ENCODE measurements around the gene CFAP161. TPM values are rescaled to one million over a fixed set of nuclear protein-coding genes. Genes with fewer than 3 reads are reported as not detected.

The CFAP161 gene
- total RNA-seq, 4 donors from 2014 or later = not detected

- in situ Hi-C loops (cut with MboI; ENCODE audit: low pct_ligation_motif_present in 1 of 4, low pct_unique_long_range_greater_than_20kb in 1 of 4, low sequenced_read_pairs in 3 of 4) = no loop called here
- Histone ChIP-seq H3K36me3 (no peaks in the 10 kb centered on the region), H3K4me1 (peaks cover 0 to 3% (median 0%) of the 10 kb centered on the region in 4 donors), H3K9me3 (no peaks in the 10 kb centered on the region), H3K27ac (peak overlapping the region in 3 of 4 donors; percentile 35 to 59 (median 37)), H3K27me3 (peaks cover 3% of the 10 kb centered on the region), H3K4me3 (no peak overlapping the region)
- 80 to 100% methylated on average over 3 of the region's 3 CpGs for WGBS, 2 donors (ENCODE audit: low coverage in 1 of 2)
- no peak for DNase-seq
- TF ChIP-seq POLR2A (IDR thresholded peaks at IDR 0.05) (no peak), CTCF (IDR thresholded peaks at IDR 0.05) (no peak)
- intact Hi-C loops (cut with DNase I; ENCODE audit: low total_unique reads) = no loop called here
Observed at GRCh38 chr15:81191701-81192100, 57.6 kb downstream of the CFAP161 start.

DNA sequence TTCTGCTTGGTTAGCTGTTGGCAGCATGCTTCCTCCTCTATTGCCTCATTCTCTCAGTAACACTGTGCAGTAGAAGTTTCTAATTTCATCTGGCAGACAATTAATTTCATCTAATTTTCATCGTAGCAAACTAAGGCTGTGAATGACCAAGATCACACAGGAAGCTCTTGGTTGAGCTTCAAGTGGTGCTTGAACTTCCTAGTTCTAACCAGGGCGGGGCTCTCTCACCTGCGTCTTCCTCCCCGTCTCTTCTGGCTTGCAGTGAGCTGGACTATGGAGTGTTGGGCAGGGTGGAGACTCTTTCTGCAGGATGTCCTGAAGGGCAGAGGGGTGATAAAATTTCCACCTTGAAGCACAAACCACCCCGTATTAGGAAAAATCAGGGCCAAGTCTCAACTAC is 60.7 kb downstream of the CFAP161 start:
- intact Hi-C loops (cut with DNase I; ENCODE audit: low total_unique reads) = no loop called here
- Histone ChIP-seq H3K27ac (no peak overlapping the region), H3K4me3 (no peak overlapping the region), H3K9me3 (no peaks in the 10 kb centered on the region), H3K36me3 (no peaks in the 10 kb centered on the region), H3K4me1 (peaks cover 0 to 3% (median 0%) of the 10 kb centered on the region in 4 donors), H3K27me3 (peaks cover 3% of the 10 kb centered on the region)
- TF ChIP-seq CTCF (IDR thresholded peaks at IDR 0.05) (no peak), POLR2AphosphoS5 (IDR thresholded peaks at IDR 0.05) (no peak), EP300 (IDR thresholded peaks at IDR 0.05; ENCODE audit: low read depth) (no peak), POLR2A (IDR thresholded peaks at IDR 0.05) (no peak)
- in situ Hi-C loops (cut with MboI; ENCODE audit: low pct_ligation_motif_present in 1 of 4, low pct_unique_long_range_greater_than_20kb in 1 of 4, low sequenced_read_pairs in 3 of 4) = no loop called here
- 54 to 67% methylated on average over 4 to 5 of the region's 5 CpGs for WGBS, 2 donors (ENCODE audit: low coverage in 1 of 2)
- no peak for DNase-seq

DNA sequence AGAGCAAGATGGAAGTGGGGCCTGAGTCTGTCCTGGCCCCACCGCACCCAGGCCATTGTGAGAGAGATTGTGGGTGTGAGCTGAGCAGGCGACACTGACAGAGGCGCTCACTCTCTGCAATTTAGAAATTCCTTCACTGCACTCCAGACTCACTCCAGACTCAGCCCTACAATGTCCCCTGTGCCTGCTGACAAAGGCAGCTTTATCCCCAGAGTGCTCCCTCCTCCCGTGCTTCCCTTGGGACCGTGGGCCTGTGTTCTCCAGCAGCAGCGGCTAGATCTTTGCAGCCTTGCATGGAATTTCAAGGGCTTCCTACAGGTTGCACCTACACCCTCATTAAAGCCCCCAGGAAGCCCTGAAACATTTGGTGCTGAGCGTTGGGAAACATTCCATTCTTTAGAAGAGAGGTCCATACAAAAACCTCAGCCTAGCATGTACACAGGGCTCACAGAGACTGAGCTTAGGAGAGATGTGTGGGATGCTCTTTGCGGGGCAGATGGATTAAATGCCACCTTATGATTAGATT is 61.3 kb downstream of the CFAP161 start:
- Histone ChIP-seq H3K9me3 (no peaks in the 10 kb centered on the region), H3K36me3 (no peaks in the 10 kb centered on the region), H3K4me3 (no peak overlapping the region), H3K4me1 (peaks cover 0 to 2% (median 0%) of the 10 kb centered on the region in 4 donors), H3K27me3 (peaks cover 3% of the 10 kb centered on the region), H3K27ac (no peak overlapping the region)
- intact Hi-C loops (cut with DNase I; ENCODE audit: low total_unique reads) (no loop called here), in situ Hi-C loops (cut with MboI; ENCODE audit: low pct_ligation_motif_present in 1 of 4, low pct_unique_long_range_greater_than_20kb in 1 of 4, low sequenced_read_pairs in 3 of 4) (no loop called here)
- TF ChIP-seq POLR2AphosphoS5 (IDR thresholded peaks at IDR 0.05) = no peak
- TF ChIP-seq CTCF (IDR thresholded peaks at IDR 0.05) = no peak
- TF ChIP-seq POLR2A (IDR thresholded peaks at IDR 0.05) = no peak
- TF ChIP-seq EP300 (IDR thresholded peaks at IDR 0.05; ENCODE audit: low read depth) = no peak
- DNase-seq = no peak
- 75% methylated on average over 8 of the region's 8 CpGs; no CpG with 5 or more reads in 1 of the 2 donors for WGBS, 2 donors (ENCODE audit: low coverage in 1 of 2)

DNA sequence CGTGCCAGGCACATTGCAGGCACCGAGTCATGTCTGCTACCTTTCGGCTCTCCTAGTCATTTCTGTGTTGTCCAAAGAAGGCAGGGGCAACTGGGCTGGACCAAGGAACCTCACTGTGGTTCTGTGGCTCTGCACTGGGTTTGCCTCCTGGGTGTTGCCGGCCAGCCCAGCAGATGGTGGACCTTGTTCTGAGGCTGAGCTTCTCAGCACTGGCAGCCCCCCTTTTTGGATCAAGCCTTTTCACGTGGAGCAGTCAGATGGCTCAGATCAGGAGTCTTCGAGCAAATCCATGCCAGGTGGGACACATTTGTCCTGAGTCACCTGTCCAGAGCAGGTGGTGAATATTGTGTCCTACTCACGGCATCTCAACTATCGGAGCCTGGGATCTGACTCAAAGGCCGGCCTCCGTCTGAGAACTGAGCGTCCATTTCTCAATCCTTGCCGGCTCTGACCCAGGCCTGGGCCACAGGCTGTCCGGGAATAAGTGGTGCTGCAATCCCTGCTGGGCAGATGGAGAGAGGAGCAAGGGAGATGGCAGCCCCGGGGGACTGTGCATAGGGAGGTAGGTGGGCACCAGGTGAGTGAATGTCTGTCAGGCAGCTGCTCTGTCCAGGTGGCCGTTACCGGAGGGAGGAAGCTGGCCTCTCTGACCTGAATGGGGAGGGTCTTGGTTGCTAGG is 62.6 kb downstream of the CFAP161 start, which contains the start of gene IL16:
IL16 (plus strand) TSS at position 304 of the 679 bp plus-strand sequence. CDS start 28,521 bp downstream, outside the sequence.
- no peak for TF ChIP-seq POLR2A (IDR thresholded peaks at IDR 0.05)
- TF ChIP-seq EP300 (IDR thresholded peaks at IDR 0.05; ENCODE audit: low read depth) = no peak
- TF ChIP-seq POLR2AphosphoS5 (IDR thresholded peaks at IDR 0.05) = no peak
- TF ChIP-seq CTCF (IDR thresholded peaks at IDR 0.05) = no peak
- in situ Hi-C loops (cut with MboI; ENCODE audit: low pct_ligation_motif_present in 1 of 4, low pct_unique_long_range_greater_than_20kb in 1 of 4, low sequenced_read_pairs in 3 of 4) (no loop called here), intact Hi-C loops (cut with DNase I; ENCODE audit: low total_unique reads) (no loop called here)
- Histone ChIP-seq H3K27me3 (peaks cover 3% of the 10 kb centered on the region), H3K27ac (no peak within 1 kb of the TSS), H3K4me1 (no peaks in the 10 kb centered on the region), H3K36me3 (no peaks in the 10 kb centered on the region), H3K4me3 (no peak within 1 kb of the TSS), H3K9me3 (no peaks in the 10 kb centered on the region)
- DNase-seq = no peak
- 86% methylated on average over 16 of the region's 16 CpGs; no CpG with 5 or more reads in 1 of the 2 donors for WGBS, 2 donors (ENCODE audit: low coverage in 1 of 2)
